Endodermal cell (in vitro differentiated cells): ENCODE data around the gene RSBN1L. TPM values are rescaled to one million over a fixed set of nuclear protein-coding genes. Genes with fewer than 3 reads are reported as not detected.

ENCODE experiments used
- DNase-seq: peaks from one replicate; pipeline ENCODE4 v3.0.0-alpha.2; 2017
- H3K27ac ChIP-seq: 2 replicates; pipeline ENCODE4 v1.5.1; 2013; ENCODE audit warnings: mild to moderate bottlenecking, low read depth, low read length, moderate library complexity
- H3K27me3 ChIP-seq: 2 replicates; pipeline ENCODE4 v1.6.1; 2013; ENCODE audit warnings: mild to moderate bottlenecking, low read length, moderate library complexity; ENCODE audit not compliant: insufficient read depth, control insufficient read depth, poor library complexity, severe bottlenecking
- H3K36me3 ChIP-seq: 2 replicates; pipeline ENCODE4 v1.7.0; 2013; ENCODE audit warnings: mild to moderate bottlenecking, low read length, moderate library complexity; ENCODE audit not compliant: control insufficient read depth, insufficient read depth
- H3K4me1 ChIP-seq: one replicate; pipeline ENCODE4 v1.7.0; 2013; ENCODE audit warnings: low read length; ENCODE audit not compliant: control insufficient read depth, insufficient read depth
- H3K4me3 ChIP-seq: 2 replicates; pipeline ENCODE4 v1.5.1; 2013; ENCODE audit warnings: mild to moderate bottlenecking, low read length, moderate library complexity
- H3K9ac ChIP-seq: 2 replicates; pipeline ENCODE4 v1.6.1; 2013; ENCODE audit warnings: mild to moderate bottlenecking, low read length, moderate library complexity; ENCODE audit not compliant: poor library complexity, severe bottlenecking; ENCODE audit errors: extremely low read depth
- H3K9me3 ChIP-seq: 2 replicates; pipeline ENCODE4 v1.6.1; 2013; ENCODE audit warnings: mild to moderate bottlenecking, low read length, moderate library complexity; ENCODE audit not compliant: control insufficient read depth
- H3K27ac Mint-ChIP-seq: 2 replicates; pipeline ENCODE4 v1.8.0; 2020; ENCODE audit warnings: mixed read lengths
- H3K27me3 Mint-ChIP-seq: 2 replicates; pipeline ENCODE4 v1.8.0; 2021; ENCODE audit warnings: mild to moderate bottlenecking, mixed read lengths; ENCODE audit not compliant: insufficient read depth
- H3K36me3 Mint-ChIP-seq: 2 replicates; pipeline ENCODE4 v1.8.0; 2020; ENCODE audit warnings: low read depth, mixed read lengths
- H3K4me1 Mint-ChIP-seq: 2 replicates; pipeline ENCODE4 v1.8.0; 2020; ENCODE audit warnings: mixed read lengths
- H3K4me3 Mint-ChIP-seq: 2 replicates; pipeline ENCODE4 v1.8.0; 2020; ENCODE audit warnings: mild to moderate bottlenecking, moderate library complexity, mixed read lengths
- H3K9me3 Mint-ChIP-seq: 2 replicates; pipeline ENCODE4 v1.8.0; 2020; ENCODE audit warnings: mild to moderate bottlenecking, mixed read lengths
- CTCF ChIP-seq: fragments of 200-600 bp; sonication (generic); conservative IDR thresholded peaks from 2 replicates; pipeline ENCODE4 v1.5.0; 2021; ENCODE audit warnings: antibody characterized with exemption, mild to moderate bottlenecking
- WGBS, 2 experiments: methylation state at CpG; one replicate each; pipeline versions ENCODE4 v1.1.5 to v1.1.7; 2013; ENCODE audit warnings: missing lambda C conversion rate in 2 of 2, mixed read lengths in 1 of 2; ENCODE audit not compliant: insufficient coverage in 1 of 2, insufficient read length in 1 of 2; 5-methylcytosine and 5-hydroxymethylcytosine counted together
- total RNA-seq, 2 donors: library from RNA; stranded (reverse); fragmentation: NEBNext Ultra II Directional in 1 of 2; extraction: Animal tissue kit (Norgen Biotek cat#: 25700) in 1 of 2; gene quantifications; 2 replicates in 1 of 2; 3 replicates in 1 of 2; pipeline ENCODE4 v1.2.1, GENCODE V29; 2021

RSBN1L gene
- total RNA-seq, 2 donors from 2014 or later: 17.6 to 19.9 TPM

GRCh38 chr7:77747718-77748117 is 51.5 kb downstream of the RSBN1L start:
- H3K27me3 Mint-ChIP-seq: no peaks in the 10 kb centered on the region
- WGBS, 2 experiments: 94 to 100% methylated on average over 1 of the region's 1 CpG

GRCh38 chr7:77752016-77752415 is 55.8 kb downstream of the RSBN1L start:
- no peaks in the 10 kb centered on the region for H3K27me3 ChIP-seq
- peaks cover 17% of the 10 kb centered on the region for H3K36me3 ChIP-seq
- TF ChIP-seq CTCF: no peak
- no peak overlapping the region for H3K27ac ChIP-seq
- 78 to 93% methylated on average over 1 to 2 of the region's 2 CpGs for WGBS, 2 experiments
- no peak overlapping the region for H3K4me3 ChIP-seq
- H3K36me3 Mint-ChIP-seq: peaks cover 33% of the 10 kb centered on the region
- H3K27me3 Mint-ChIP-seq: no peaks in the 10 kb centered on the region
- no peak for DNase-seq
- H3K9me3 ChIP-seq: peaks cover 4% of the 10 kb centered on the region
- peaks cover 2% of the 10 kb centered on the region for H3K4me1 Mint-ChIP-seq
- H3K4me3 Mint-ChIP-seq: no peak overlapping the region
- no peaks in the 10 kb centered on the region for H3K4me1 ChIP-seq
- no peaks in the 10 kb centered on the region for H3K9me3 Mint-ChIP-seq
- H3K9ac ChIP-seq: no peak overlapping the region
- no peak overlapping the region for H3K27ac Mint-ChIP-seq

More at GRCh38 chr7:77747718-77748117, 51.5 kb downstream of the RSBN1L start:
- Mint-ChIP-seq H3K9me3 (peaks cover 8% of the 10 kb centered on the region), H3K4me1 (no peaks in the 10 kb centered on the region), H3K27ac (no peak overlapping the region), H3K36me3 (peaks cover 46% of the 10 kb centered on the region), H3K4me3 (no peak overlapping the region)
- H3K4me3 ChIP-seq: no peak overlapping the region
- no peak overlapping the region for H3K9ac ChIP-seq
- H3K9me3 ChIP-seq: peaks cover 11% of the 10 kb centered on the region
- H3K27me3 ChIP-seq: no peaks in the 10 kb centered on the region
- no peak for TF ChIP-seq CTCF
- peaks cover 23% of the 10 kb centered on the region for H3K36me3 ChIP-seq
- DNase-seq: no peak
- no peaks in the 10 kb centered on the region for H3K4me1 ChIP-seq
- no peak overlapping the region for H3K27ac ChIP-seq

GRCh38 chr7:77753173-77753572 is 56.9 kb downstream of the RSBN1L start:
- Mint-ChIP-seq H3K27me3 (no peaks in the 10 kb centered on the region), H3K4me3 (no peak overlapping the region), H3K4me1 (peaks cover 2% of the 10 kb centered on the region), H3K27ac (no peak overlapping the region), H3K36me3 (peaks cover 29% of the 10 kb centered on the region), H3K9me3 (no peaks in the 10 kb centered on the region)
- no peak overlapping the region for H3K9ac ChIP-seq
- H3K4me1 ChIP-seq: no peaks in the 10 kb centered on the region
- H3K27ac ChIP-seq: no peak overlapping the region
- H3K9me3 ChIP-seq: no peaks in the 10 kb centered on the region
- DNase-seq: no peak
- H3K36me3 ChIP-seq: peaks cover 17% of the 10 kb centered on the region
- no peak for TF ChIP-seq CTCF
- no peak overlapping the region for H3K4me3 ChIP-seq
- 92% methylated on average over 1 of the region's 1 CpG; no CpG with 5 or more reads in 1 of the 2 experiments for WGBS, 2 experiments
- no peaks in the 10 kb centered on the region for H3K27me3 ChIP-seq
